Neural progenitor cell (in vitro differentiated cells): ENCODE data around the gene LSMEM2. TPM values are rescaled to one million over a fixed set of nuclear protein-coding genes. Genes with fewer than 3 reads are reported as not detected.

Experiments
- DNase-seq: peaks from one replicate; pipeline ENCODE4 v3.0.0-alpha.2; 2016; ENCODE audit warnings: low spot score
- H2AFZ ChIP-seq: fragments of 200-600 bp; sonication (generic); replicated peaks from 2 replicates; pipeline ENCODE4 v1.6.1; 2016; ENCODE audit warnings: antibody characterized with exemption
- H3F3A ChIP-seq: fragments of 200-600 bp; sonication (generic); 2 replicates; pipeline ENCODE4 v1.6.1; 2016; ENCODE audit warnings: antibody characterized with exemption, low read depth
- H3K27ac ChIP-seq: fragments of 200-600 bp; sonication (generic); 2 replicates; pipeline ENCODE4 v1.5.1; 2016; ENCODE audit warnings: mild to moderate bottlenecking
- H3K27me3 ChIP-seq: fragments of 200-600 bp; sonication (generic); 2 replicates; pipeline ENCODE4 v1.6.1; 2016; ENCODE audit warnings: mild to moderate bottlenecking, moderate library complexity
- H3K36me3 ChIP-seq: fragments of 200-600 bp; sonication (generic); 2 replicates; pipeline ENCODE4 v1.5.1; 2016
- H3K4me1 ChIP-seq: fragments of 200-600 bp; sonication (generic); 2 replicates; pipeline ENCODE4 v1.6.1; 2016; ENCODE audit warnings: mixed run types
- H3K4me2 ChIP-seq: fragments of 200-600 bp; sonication (generic); 2 replicates; pipeline ENCODE4 v1.6.1; 2016
- H3K4me3 ChIP-seq: fragments of 200-600 bp; sonication (generic); 2 replicates; pipeline ENCODE4 v1.5.1; 2016
- H3K79me2 ChIP-seq: fragments of 200-600 bp; sonication (generic); 2 replicates; pipeline ENCODE4 v1.6.1; 2016; ENCODE audit warnings: low read depth
- H3K9ac ChIP-seq: fragments of 200-600 bp; sonication (generic); 2 replicates; pipeline ENCODE4 v1.6.1; 2016
- H3K9me3 ChIP-seq: fragments of 200-600 bp; sonication (generic); 2 replicates; pipeline ENCODE4 v1.5.1; 2016; ENCODE audit warnings: low read depth
- H4K20me1 ChIP-seq: fragments of 200-600 bp; sonication (generic); 2 replicates; pipeline ENCODE4 v1.6.1; 2016; ENCODE audit warnings: low read depth
- H3K27ac Mint-ChIP-seq: 3 replicates; pipeline ENCODE4 v1.8.0; 2021; ENCODE audit warnings: mixed read lengths
- H3K27me3 Mint-ChIP-seq: 2 replicates; pipeline ENCODE4 v1.8.0; 2022; ENCODE audit warnings: low read depth, mild to moderate bottlenecking, inconsistent platforms, moderate library complexity, mixed read lengths; ENCODE audit not compliant: insufficient read depth
- H3K36me3 Mint-ChIP-seq: 3 replicates; pipeline ENCODE4 v1.8.0; 2021; ENCODE audit warnings: mixed read lengths
- H3K4me1 Mint-ChIP-seq: 3 replicates; pipeline ENCODE4 v1.8.0; 2021; ENCODE audit warnings: mixed read lengths
- H3K4me3 Mint-ChIP-seq: 3 replicates; pipeline ENCODE4 v1.8.0; 2021; ENCODE audit warnings: mild to moderate bottlenecking, moderate library complexity, mixed read lengths
- H3K9me3 Mint-ChIP-seq: 3 replicates; pipeline ENCODE4 v1.8.0; 2020; ENCODE audit warnings: mixed read lengths
- EZH2 ChIP-seq: fragments of 200-600 bp; sonication (generic); IDR thresholded peaks from 2 replicates; pipeline ENCODE4 v1.6.1; 2017; ENCODE audit warnings: antibody characterized with exemption, mild to moderate bottlenecking, moderate library complexity
- EZH2phosphoT487 ChIP-seq: fragments of 200-600 bp; sonication (generic); IDR thresholded peaks from 2 replicates; pipeline ENCODE4 v1.6.1; 2017; ENCODE audit warnings: antibody characterized with exemption
- total RNA-seq: library from RNA; depleted of rRNA; stranded (reverse); fragments of >200 nt; gene quantifications from 2 replicates; pipeline ENCODE4 v1.2.3, GENCODE V29; 2015; ENCODE audit warnings: low replicate concordance
- TF ChIP-seq, protein P1 (sequence below): fragments of 200-600 bp; sonication (generic); IDR thresholded peaks from 2 replicates; pipeline ENCODE4 v1.5.1; 2017; ENCODE audit warnings: antibody characterized with exemption, mild to moderate bottlenecking

LSMEM2 gene
- total RNA-seq, 1 donor from 2014 or later, result not detected

DNA sequence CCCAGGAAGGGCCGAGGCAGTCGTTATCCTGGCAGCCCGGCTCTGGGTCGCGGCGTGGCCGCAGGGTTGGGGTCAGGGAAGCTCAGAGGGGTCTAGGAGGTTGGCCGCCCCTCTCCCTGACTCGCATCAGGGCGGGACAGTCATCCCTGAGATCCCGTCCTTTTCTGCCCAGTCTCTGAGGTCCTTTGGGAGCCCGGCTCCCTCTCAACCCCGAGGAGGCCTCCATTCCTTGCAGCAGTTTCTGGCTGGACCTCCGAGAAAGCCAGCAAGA is 43.2 kb downstream of the LSMEM2 start:
- no peaks in the 10 kb centered on the region for H3K36me3 ChIP-seq
- no peak for DNase-seq
- Mint-ChIP-seq H3K4me3 (peak overlapping the region; percentile 88), H3K36me3 (peaks cover 20% of the 10 kb centered on the region), H3K4me1 (peaks cover 51% of the 10 kb centered on the region), H3K9me3 (no peaks in the 10 kb centered on the region), H3K27ac (no peak overlapping the region), H3K27me3 (peaks cover 4% of the 10 kb centered on the region)
- H3K9me3 ChIP-seq, result no peaks in the 10 kb centered on the region
- H3K4me2 ChIP-seq, result peak overlapping the region; percentile 88
- no peak overlapping the region for H3K27ac ChIP-seq
- peaks cover 30% of the 10 kb centered on the region for H3K4me1 ChIP-seq
- H3K27me3 ChIP-seq, result no peaks in the 10 kb centered on the region
- peaks cover 45% of the 10 kb centered on the region for H3K79me2 ChIP-seq
- peak overlapping the region; percentile 84 for H3K4me3 ChIP-seq
- H3K9ac ChIP-seq, result no peak overlapping the region
- TF ChIP-seq, protein P1, sequence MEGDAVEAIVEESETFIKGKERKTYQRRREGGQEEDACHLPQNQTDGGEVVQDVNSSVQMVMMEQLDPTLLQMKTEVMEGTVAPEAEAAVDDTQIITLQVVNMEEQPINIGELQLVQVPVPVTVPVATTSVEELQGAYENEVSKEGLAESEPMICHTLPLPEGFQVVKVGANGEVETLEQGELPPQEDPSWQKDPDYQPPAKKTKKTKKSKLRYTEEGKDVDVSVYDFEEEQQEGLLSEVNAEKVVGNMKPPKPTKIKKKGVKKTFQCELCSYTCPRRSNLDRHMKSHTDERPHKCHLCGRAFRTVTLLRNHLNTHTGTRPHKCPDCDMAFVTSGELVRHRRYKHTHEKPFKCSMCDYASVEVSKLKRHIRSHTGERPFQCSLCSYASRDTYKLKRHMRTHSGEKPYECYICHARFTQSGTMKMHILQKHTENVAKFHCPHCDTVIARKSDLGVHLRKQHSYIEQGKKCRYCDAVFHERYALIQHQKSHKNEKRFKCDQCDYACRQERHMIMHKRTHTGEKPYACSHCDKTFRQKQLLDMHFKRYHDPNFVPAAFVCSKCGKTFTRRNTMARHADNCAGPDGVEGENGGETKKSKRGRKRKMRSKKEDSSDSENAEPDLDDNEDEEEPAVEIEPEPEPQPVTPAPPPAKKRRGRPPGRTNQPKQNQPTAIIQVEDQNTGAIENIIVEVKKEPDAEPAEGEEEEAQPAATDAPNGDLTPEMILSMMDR, result no peak
- TF ChIP-seq EZH2 (no peak), EZH2phosphoT487 (no peak)
- peaks cover 37% of the 10 kb centered on the region for H4K20me1 ChIP-seq
- peaks cover 35% of the 10 kb centered on the region for H3F3A ChIP-seq
- peak overlapping the region; percentile 30 for H2AFZ ChIP-seq

DNA sequence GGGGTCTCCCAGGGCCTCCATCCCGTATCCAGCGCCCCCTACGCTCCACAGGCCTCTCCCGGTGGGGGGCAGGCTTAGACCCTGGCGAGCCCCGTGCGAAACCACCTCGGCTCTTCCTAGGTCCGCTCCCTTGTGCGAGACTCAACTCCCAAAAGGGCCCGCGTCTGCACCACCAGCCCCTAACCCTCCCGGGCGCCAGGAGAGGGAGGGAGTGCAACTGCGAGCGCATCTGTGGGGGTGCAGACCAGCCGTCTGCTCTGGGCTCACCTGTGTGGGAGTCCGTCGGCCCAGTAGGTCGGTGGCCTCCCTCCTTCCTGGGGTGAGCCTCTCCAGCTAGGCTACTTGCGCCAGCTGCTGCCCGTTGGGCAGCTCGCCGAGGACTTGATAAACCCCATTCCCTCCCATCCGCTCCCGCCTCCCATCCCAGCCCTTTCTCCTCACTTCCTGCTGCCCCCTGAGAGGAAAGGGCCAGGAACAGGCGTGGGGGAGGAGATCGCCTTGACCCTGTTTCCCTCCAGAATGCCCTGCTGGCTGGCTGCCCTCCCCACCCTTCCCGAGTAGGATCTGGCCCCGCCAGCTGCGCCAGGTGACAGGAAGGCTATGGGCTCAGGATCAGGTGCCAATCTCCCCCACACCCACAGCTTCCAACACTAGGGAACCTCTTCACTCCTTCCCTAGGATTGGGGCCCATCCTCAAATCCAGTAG is 43.7 kb downstream of the LSMEM2 start, which contains the start of gene HYAL2:
Gene HYAL2, minus strand, starts transcription at position 360 of the 706 bp plus-strand sequence. CDS start 2,256 bp downstream, outside the sequence.
- Histone ChIP-seq H3F3A (peaks cover 35% of the 10 kb centered on the region), H3K4me1 (peaks cover 34% of the 10 kb centered on the region), H3K9ac (peak within 1 kb of the TSS; percentile 91), H3K9me3 (no peaks in the 10 kb centered on the region), H3K4me3 (peak within 1 kb of the TSS; percentile 84), H4K20me1 (peaks cover 40% of the 10 kb centered on the region), H3K4me2 (peak within 1 kb of the TSS; percentile 88), H2AFZ (peak within 1 kb of the TSS; percentile 95), H3K36me3 (no peaks in the 10 kb centered on the region), H3K27me3 (no peaks in the 10 kb centered on the region), H3K79me2 (peaks cover 46% of the 10 kb centered on the region), H3K27ac (peak within 1 kb of the TSS; percentile 99)
- Mint-ChIP-seq H3K27me3 (peaks cover 4% of the 10 kb centered on the region), H3K36me3 (peaks cover 17% of the 10 kb centered on the region), H3K27ac (peak within 1 kb of the TSS; percentile 100), H3K4me1 (peaks cover 51% of the 10 kb centered on the region), H3K9me3 (no peaks in the 10 kb centered on the region), H3K4me3 (peak within 1 kb of the TSS; percentile 88)
- peak; percentile 61 for DNase-seq
- TF ChIP-seq EZH2phosphoT487 (no peak), EZH2 (no peak)
- TF ChIP-seq, protein P1, result no peak

GRCh38 chr3:50323092-50323600 is 44.3 kb downstream of the LSMEM2 start:
- no peaks in the 10 kb centered on the region for H3K27me3 ChIP-seq
- no peaks in the 10 kb centered on the region for H3K36me3 ChIP-seq
- no peak overlapping the region for H3K9ac ChIP-seq
- H2AFZ ChIP-seq, result no peak overlapping the region
- Mint-ChIP-seq H3K27me3 (peaks cover 4% of the 10 kb centered on the region), H3K4me3 (peak overlapping the region; percentile 88), H3K4me1 (peaks cover 54% of the 10 kb centered on the region), H3K36me3 (peaks cover 16% of the 10 kb centered on the region), H3K27ac (peak overlapping the region; percentile 53), H3K9me3 (no peaks in the 10 kb centered on the region)
- H3K27ac ChIP-seq, result no peak overlapping the region
- H3K9me3 ChIP-seq, result no peaks in the 10 kb centered on the region
- no peak overlapping the region for H3K4me3 ChIP-seq
- TF ChIP-seq, protein P1, result no peak
- TF ChIP-seq EZH2phosphoT487, result no peak
- TF ChIP-seq EZH2, result no peak
- H3K4me1 ChIP-seq, result peaks cover 34% of the 10 kb centered on the region
- DNase-seq, result no peak
- peaks cover 35% of the 10 kb centered on the region for H3F3A ChIP-seq
- no peak overlapping the region for H3K4me2 ChIP-seq
- peaks cover 36% of the 10 kb centered on the region for H4K20me1 ChIP-seq
- H3K79me2 ChIP-seq, result peaks cover 44% of the 10 kb centered on the region
